HPDE6-E6E7 (cell line): Measurements from ENCODE around the gene SEC31A.
"Not testable (repeated sequence)": the region's sequence is repeated elsewhere in the genome, so short reads cannot be mapped to it uniquely, and the experiment has no call there.

Experiments used
- DNase-seq: peaks from one replicate; pipeline ENCODE4 v3.0.0; 2011; ENCODE audit warnings: missing footprints; ENCODE audit errors: extremely low spot score

The SEC31A gene

DNA sequence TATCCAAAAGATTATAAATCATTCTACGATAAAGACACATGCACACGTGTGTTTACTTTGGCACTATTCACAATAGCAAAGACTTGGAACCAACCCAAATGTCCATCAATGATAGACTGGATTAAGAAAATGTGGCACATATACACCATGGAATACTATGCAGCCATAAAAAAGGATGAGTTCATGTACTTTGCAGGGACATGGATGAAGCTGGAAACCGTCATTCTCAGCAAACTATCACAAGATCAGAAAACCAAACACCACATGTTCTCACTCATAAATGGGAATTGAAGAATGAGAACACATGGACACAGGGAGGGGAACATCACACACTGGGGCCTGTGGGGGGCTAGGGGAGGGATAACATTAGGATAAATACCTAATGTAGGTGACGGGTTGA lies 57.9 kb downstream of the SEC31A start:
- DNase-seq: not testable (repeated sequence)

DNA sequence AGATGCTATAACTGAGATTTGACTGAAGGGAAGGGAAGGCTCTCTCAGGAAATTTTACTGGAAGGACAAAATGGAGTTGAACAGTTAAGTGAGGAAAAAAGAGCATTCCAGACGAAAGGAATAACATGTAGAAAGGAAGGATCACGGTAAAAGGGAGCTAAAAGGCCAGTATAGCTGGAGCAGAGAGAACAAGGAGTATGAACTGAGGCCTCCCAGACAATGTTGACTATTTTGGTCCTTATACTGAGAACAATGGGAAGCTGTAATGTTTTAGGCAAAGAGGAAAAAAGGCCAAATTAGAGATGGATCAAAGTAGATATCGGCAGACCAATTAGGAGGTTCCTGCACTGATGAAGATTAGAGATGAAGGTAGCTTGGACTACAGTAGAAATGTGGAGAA lies 65.5 kb downstream of the SEC31A start:
- no peak for DNase-seq

DNA sequence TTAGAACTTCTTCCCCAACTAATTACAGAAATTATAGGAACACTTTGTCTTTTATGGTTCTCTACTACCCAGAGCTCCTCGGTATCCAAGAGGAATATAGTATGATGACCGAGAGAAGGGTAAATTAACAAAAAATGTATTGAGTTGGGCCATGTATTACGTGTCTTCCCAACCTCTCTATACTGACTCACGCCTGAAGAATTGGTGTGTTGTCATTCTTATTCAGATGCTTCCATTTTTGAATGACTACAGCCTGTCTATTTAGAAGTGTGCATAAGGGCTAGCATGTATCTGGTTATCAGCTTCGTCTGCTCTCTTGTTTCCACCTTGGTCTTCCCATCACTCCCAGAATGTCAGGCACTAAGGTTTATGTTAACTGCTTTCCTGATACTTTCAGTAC lies 67.9 kb downstream of the SEC31A start:
- no peak for DNase-seq

DNA sequence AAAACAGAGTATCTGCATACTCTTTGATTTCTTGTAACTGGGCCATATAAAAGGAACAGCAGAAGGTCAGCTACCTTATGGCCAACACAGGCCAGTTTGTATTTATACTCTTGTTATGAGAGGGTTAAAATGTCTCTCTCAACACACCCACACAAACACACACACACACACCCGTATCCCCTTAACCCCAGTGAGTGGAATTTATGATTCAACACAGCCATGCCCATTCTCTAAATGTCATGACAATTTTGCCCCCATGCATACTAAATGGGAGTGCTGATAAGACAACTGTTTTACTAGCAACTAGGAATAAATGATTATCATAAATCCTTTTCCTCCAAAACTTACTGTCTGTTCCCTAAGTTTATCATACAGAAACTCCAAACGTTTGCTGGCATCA lies 70.3 kb downstream of the SEC31A start:
- DNase-seq: no peak

GRCh38 chr4:82818664-82819662 lies 72.0 kb downstream of the SEC31A start:
- DNase-seq: no peak

- DNase-seq: not testable (repeated sequence)
Observed at GRCh38 chr4:82816874-82817273, 74.1 kb downstream of the SEC31A start.

DNA sequence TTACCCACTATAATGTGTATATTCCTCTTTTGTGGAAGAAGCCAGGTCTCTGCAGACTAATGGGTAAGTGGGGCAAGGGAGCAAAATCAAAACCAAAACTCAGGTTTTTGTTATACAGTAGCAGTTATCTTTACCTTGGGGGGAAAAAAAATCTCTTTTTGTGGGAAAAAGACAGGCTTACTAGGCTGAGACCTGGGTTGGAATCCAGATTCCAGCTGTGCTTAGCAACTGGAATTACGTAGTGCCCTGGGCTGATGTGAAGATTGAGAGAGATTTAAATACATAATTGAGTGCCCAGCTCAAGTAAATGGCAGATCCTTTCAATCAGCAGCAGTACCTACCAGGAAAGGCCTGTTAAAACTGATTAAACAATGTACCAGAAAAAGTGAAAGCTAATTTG lies 76.9 kb downstream of the SEC31A start:
- no peak for DNase-seq

GRCh38 chr4:82811838-82812341 lies 79.1 kb downstream of the SEC31A start:
- DNase-seq: no peak

DNA sequence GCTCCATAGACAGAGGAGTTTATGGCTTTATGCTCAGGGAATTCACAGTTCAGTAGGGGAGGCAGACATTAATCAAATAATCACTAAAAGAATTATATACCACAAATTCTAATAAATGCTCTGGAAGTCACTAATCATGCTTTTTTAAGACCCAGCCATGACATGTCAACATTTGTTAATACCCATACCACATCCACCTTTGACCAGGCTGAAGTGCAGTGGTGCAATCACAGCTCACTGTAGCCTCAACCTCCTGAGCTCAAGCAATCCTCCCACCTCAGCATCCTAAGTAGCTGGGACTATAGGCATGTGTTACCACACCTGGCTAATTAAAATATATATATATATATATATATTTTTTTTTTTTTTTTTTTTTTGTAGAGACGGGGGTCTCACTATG lies 79.6 kb downstream of the SEC31A start:
- DNase-seq: no peak

- no peak for DNase-seq
Observed at GRCh38 chr4:82810176-82810575, 80.8 kb downstream of the SEC31A start.

GRCh38 chr4:82809619-82810018 lies 81.3 kb downstream of the SEC31A start:
- DNase-seq: no peak

DNA sequence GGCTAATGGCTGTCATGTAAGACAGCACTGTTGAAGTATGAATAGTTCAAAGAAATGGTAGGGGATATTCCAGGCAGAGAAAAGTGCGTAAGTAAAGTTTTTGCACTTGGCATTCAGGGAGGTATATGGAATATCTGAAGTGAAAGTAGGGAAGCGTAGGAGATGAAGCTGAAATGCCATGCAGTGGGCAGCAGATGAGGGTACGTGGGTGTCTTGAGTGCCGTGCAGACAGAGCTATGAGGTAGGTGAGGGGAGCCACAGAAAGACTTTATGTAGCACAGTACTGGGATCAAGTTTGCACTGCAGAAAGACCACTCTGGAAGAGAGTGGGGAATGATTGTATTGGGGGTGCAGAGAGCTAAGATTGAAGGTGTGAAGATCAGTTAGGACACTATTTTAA lies 87.2 kb downstream of the SEC31A start:
- DNase-seq: no peak

DNA sequence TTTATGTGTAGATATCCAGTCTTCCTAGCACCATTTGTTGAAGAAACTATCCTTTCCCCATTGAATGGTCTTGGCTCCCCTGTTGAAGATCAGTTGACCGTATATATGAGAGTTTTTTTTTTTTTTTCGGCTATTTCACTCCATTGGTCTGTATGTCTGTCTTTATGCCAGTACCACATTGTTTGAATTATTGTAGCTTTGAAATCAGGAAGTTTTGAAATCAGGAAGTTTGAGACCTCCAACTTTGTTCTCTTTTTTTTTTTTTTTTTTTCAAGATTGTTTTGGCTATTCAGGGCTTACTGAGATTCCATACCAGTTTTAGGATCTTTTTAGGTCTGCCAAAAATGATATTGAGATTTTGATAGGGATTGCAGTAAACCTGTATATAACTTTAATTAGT lies 88.0 kb downstream of the SEC31A start:
- no peak for DNase-seq

DNA sequence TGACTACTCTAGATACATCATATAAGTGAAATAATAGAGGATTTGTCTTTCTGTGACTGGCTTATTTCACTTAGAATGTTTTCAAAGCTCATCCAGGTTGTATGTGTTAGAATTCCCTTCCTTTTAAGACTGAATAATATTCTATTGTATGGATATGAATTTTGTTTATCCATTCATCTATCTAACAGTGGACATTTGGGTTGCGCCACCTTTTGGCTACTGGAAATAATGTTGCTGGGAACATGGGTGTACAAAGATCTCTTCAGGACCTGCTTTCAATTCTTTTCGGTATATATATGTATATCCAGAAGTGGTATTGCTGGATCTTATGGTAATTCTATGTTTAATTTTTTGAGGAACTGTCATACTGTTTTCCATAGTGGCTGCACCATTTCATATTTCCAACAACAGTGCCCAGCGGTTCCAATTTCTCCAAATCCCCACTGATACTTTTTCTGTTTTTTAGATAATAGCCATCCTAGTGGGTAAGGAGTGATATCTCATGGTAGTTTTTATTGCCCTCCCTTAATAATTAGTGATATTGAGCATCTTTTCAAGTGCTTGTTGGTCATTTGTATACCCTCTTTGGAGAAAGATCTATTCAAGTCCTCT lies 88.9 kb downstream of the SEC31A start:
- DNase-seq: no peak

GRCh38 chr4:82799006-82799881 lies 91.7 kb downstream of the SEC31A start:
- DNase-seq: no peak

DNA sequence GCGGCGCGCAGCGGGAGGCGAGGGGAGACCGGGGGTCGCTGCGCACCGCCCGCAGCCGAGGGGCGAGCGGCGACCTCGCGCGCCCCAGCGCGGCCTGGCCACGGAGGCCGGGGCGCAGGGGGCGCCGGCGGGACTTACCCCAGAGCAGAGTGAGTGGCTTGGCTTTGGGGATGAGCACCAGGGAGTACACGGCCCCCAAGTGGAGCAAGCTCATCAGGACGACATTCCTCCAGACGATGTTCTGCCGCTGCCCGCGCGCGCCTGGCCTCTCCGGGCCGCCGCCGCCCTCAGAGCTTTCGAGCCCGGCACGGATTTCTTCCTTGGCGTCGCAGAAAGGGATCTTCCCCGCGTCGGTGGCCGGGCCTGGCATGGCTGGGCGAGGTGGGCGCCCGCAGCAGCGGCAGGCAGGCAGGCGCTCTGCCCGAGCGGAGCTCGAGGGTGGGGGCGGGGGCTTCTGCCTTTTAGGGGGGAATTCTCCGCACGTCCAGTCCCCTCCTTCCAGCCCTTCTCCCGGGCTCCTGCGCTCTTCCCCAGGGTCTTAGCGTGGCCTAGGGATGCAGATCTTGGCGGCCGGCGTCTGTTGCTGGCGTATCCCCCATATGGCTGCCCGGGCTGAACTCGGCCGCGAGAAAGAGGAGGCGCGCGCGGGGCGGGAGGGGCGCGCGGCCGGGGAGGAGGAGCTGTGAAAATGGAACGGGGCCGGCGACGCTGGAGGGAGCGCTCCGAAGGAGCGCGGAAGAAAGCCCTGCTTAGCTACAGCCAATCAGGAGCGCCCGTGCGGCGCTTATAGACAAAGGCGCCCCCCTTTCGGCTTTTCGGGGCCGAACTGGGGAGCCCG lies 92.6 kb downstream of the SEC31A start, which contains the start of gene SCD5:
TSS of gene SCD5 (minus strand) at position 629 of the 838 bp plus-strand sequence. CDS start at position 370, 259 bp downstream.
- DNase-seq: no peak

DNA sequence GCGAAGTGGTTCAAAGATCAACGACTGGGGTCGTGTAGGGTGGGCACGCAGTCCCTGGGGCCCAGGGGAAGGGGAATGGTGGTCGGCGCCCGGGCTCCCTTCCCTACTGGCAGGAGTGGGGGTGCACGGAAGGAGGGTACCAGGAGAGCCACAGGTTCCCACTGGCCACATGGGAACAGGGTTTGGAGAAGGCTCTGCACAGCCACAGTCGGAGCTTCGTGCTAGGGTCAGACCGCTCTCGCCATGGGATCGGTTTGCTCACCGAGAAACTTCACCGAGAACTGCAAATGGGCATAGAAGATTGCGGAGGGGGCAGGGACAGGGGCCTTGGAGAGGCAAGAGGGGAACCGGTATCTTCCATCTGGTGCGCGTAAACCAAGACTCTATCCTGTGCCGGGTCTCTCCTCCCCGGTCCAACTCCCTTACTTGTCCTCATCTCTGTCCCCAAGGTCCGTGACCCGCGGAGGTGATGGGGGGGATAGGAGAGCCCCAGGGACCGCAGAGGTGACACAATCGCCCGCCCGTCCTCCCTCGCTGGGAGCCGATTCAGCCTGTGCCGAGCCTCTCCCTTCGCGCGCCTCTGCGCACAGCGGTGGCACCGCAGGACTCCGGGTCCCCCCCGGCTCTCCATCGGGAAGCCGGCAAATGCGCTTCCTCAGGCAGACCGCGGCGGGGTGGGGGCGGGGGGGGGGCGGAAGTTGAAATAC lies 93.4 kb downstream of the SEC31A start:
- no peak for DNase-seq

DNA sequence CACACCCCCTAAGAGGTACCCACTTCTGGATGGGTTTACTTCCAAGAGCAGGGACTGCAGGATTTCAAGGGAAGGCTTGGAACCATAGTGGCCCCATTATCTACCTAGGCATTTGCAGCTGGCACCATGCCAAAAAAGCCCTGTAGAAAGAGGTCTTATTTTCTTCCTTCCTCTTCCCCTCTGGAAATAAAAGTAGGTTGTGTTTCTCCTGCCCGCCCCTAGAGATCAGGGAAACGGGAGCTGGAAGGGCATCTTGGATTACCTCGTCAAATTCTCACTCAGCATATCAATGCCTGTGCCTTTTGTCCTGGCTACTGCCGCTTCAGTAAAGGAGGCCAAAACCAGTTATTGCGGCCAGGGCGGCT lies 93.9 kb downstream of the SEC31A start:
- no peak for DNase-seq

- no peak for DNase-seq
Observed at GRCh38 chr4:82792912-82793649, 97.9 kb downstream of the SEC31A start.

DNA sequence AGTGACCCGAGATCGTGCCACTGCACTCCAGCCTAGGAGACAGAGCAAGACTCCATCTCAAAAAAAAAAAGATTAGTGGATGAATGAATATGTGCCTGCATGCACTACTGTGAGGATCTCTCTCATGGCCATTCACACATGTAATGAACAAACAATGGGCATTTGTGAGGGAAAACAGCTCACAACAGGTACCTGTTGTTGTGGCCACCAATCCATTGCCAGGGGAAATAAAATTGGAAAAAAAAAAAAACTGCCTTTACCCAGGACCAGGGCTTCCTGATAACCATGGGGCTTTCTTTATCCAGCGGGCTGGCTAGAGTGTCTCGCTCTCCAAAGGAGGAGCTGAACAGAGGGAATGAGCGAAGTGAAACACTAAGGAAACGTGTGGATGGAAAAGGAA lies 99.8 kb downstream of the SEC31A start:
- DNase-seq: no peak
